Left lung (tissue), 10 donors: Measurements from ENCODE around the gene NUDT16L1. TPM values are rescaled to one million over a fixed set of nuclear protein-coding genes. Genes with fewer than 3 reads are reported as not detected.

Experiments used
- ATAC-seq: fragments of 200-7000 bp; cut with Tn5 transposase; one replicate; pipeline ENCODE4 v1.9.1; 2020; ENCODE audit warnings: moderate library complexity
- DNase-seq, 4 donors: peaks; one replicate each; pipeline ENCODE4 v3.0.0-alpha.2; 2013 to 2020
- H3K27ac ChIP-seq, 2 donors: fragments of 200-600 bp; sonication (generic) in 1 of 2; one replicate each; pipeline versions ENCODE4 v1.5.0 to v1.8.0; 2020 to 2021
- H3K27me3 ChIP-seq, 2 donors: fragments of 200-600 bp; sonication (generic) in 1 of 2; one replicate each; pipeline versions ENCODE4 v1.5.0 to v1.8.0; 2020 to 2021
- H3K36me3 ChIP-seq, 2 donors: fragments of 200-600 bp; sonication (generic) in 1 of 2; one replicate each; pipeline versions ENCODE4 v1.5.0 to v1.8.0; 2020 to 2021
- H3K4me1 ChIP-seq, 2 donors: fragments of 200-600 bp; one replicate each; pipeline ENCODE4 v1.8.0; 2021
- H3K4me3 ChIP-seq, 2 donors: fragments of 200-600 bp; sonication (generic) in 1 of 2; one replicate each; pipeline versions ENCODE4 v1.5.0 to v1.8.0; 2020 to 2021; ENCODE audit warnings: mild to moderate bottlenecking in 1 of 2
- H3K9me3 ChIP-seq, 2 donors: fragments of 200-600 bp; sonication (generic) in 1 of 2; one replicate each; pipeline versions ENCODE4 v1.5.0 to v1.8.0; 2020 to 2021
- CTCF ChIP-seq, 2 donors: fragments of 200-600 bp; sonication (generic) in 1 of 2; IDR thresholded peaks; one replicate each; pipeline versions ENCODE4 v1.5.0 to v1.8.0; 2021; ENCODE audit warnings: antibody characterized with exemption in 2 of 2
- intact Hi-C, 2 donors: fragments of 100-400 bp; cut with DNase I; formaldehyde crosslinking; loops; one replicate each; pipeline versions ENCODE4 v1.11.2 to v1.14.2; 2022
- polyA plus RNA-seq, 6 donors: library from polyadenylated mRNA; unstranded; fragments of 120-200 nt; gene quantifications; one replicate each; pipeline ENCODE4 v1.2.1, GENCODE V29; 2013; ENCODE audit not compliant: insufficient read length in 6 of 6
- total RNA-seq, 2 donors: library from RNA; stranded (reverse); fragmentation: NEBNext Ultra II Directional; extraction: Animal tissue kit (Norgen Biotek cat#: 25700); gene quantifications; one replicate each; pipeline ENCODE4 v1.2.1, GENCODE V29; 2021
- donor health status: DM: no; HTN: yes; CAD: no.
- donor health status: DM: no; HTN: no; CAD: no.

Gene NUDT16L1
- total and polyA plus RNA-seq, 8 donors = 26.6 to 53.1 (median 35.1) TPM

GRCh38 chr16:4656695-4657686 lies 36.4 kb upstream of the NUDT16L1 start:
- Histone ChIP-seq H3K4me3 (no peak overlapping the region), H3K27ac (peak overlapping the region; percentile 2 to 8), H3K4me1 (peaks cover 19 to 41% of the 10 kb centered on the region in 2 donors), H3K36me3 (peaks cover 0 to 88% of the 10 kb centered on the region in 2 donors), H3K9me3 (no peaks in the 10 kb centered on the region), H3K27me3 (no peaks in the 10 kb centered on the region)
- no peak for ATAC-seq
- TF ChIP-seq CTCF (IDR thresholded peaks at IDR 0.05) = no peak
- DNase-seq = no peak
- intact Hi-C loops = no loop called here

- DNase-seq = no peak
- intact Hi-C loops = no loop called here
- TF ChIP-seq CTCF (IDR thresholded peaks at IDR 0.05) = no peak
- Histone ChIP-seq H3K4me1 (peaks cover 23 to 59% of the 10 kb centered on the region in 2 donors), H3K27ac (peak overlapping the region in 1 of 2 donors; percentile 48), H3K9me3 (no peaks in the 10 kb centered on the region), H3K36me3 (peaks cover 0 to 63% of the 10 kb centered on the region in 2 donors), H3K4me3 (no peak overlapping the region), H3K27me3 (no peaks in the 10 kb centered on the region)
- no peak for ATAC-seq
Measured at GRCh38 chr16:4659363-4660353, 33.7 kb upstream of the NUDT16L1 start.

- peak; percentile 62 for ATAC-seq
- peak overlapping the region in 1 of 2 donors; percentile 48 for H3K27ac ChIP-seq
- no peaks in the 10 kb centered on the region for H3K9me3 ChIP-seq
- no peak overlapping the region for H3K4me3 ChIP-seq
- H3K4me1 ChIP-seq = peaks cover 30 to 64% of the 10 kb centered on the region in 2 donors
- intact Hi-C loops = no loop called here
- TF ChIP-seq CTCF (IDR thresholded peaks at IDR 0.05) = no peak
- peaks cover 0 to 60% of the 10 kb centered on the region in 2 donors for H3K36me3 ChIP-seq
- peak in 3 of 4 donors; percentile 68 to 89 (median 82) for DNase-seq
- no peaks in the 10 kb centered on the region for H3K27me3 ChIP-seq
Measured at GRCh38 chr16:4660454-4661007, 32.8 kb upstream of the NUDT16L1 start.

GRCh38 chr16:4661661-4662060 lies 31.7 kb upstream of the NUDT16L1 start:
- peaks cover 30 to 60% of the 10 kb centered on the region in 2 donors for H3K4me1 ChIP-seq
- no peak for TF ChIP-seq CTCF (IDR thresholded peaks at IDR 0.05)
- H3K9me3 ChIP-seq = no peaks in the 10 kb centered on the region
- H3K36me3 ChIP-seq = peaks cover 0 to 60% of the 10 kb centered on the region in 2 donors
- intact Hi-C loops = no loop called here
- no peak overlapping the region for H3K4me3 ChIP-seq
- peak overlapping the region; percentile 33 to 34 for H3K27ac ChIP-seq
- peak in 2 of 4 donors; percentile 67 to 78 for DNase-seq
- H3K27me3 ChIP-seq = no peaks in the 10 kb centered on the region
- ATAC-seq = peak; percentile 40
